ENCODE measurements around the gene GRAMD2B. TPM values are rescaled to one million over a fixed set of nuclear protein-coding genes. Genes with fewer than 3 reads are reported as not detected.
"Not testable (repeated sequence)": the region's sequence is repeated elsewhere in the genome, so short reads cannot be mapped to it uniquely, and the experiment has no call there.

GRAMD2B gene
- total and polyA plus RNA-seq, 2 experiments from 2014 or later: 18.9 to 32.5 TPM

DNA sequence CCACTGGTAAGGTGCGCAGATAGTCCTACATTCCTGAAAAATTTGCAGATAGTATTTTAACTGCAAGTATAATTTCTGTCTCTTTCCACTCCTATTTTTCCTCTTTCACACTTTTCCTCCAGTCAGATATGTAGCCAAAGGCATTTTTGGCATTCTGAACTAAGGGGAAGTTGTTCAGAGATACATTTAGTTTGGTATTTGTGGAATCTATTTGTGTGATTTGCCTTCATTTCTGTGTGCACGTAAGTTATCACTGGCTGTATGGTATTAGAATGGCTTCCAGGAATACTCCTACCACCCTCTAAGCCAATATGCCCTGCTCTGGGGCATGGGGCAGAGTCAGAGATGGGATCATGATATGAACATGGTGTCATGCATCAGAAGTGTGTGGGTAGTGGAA lies 45.8 kb upstream of the GRAMD2B start:
- no peak overlapping the region for H3K4me3 ChIP-seq
- H3K36me3 ChIP-seq (replicated peaks; ENCODE audit: insufficient read depth, low read depth): no peaks in the 10 kb centered on the region
- no peak overlapping the region for H2AFZ ChIP-seq
- whole genome bisulfite sequencing (ENCODE audit: low lambda C conversion rate, missing lambda C conversion rate): 68% methylated on average over 2 of the region's 2 CpGs
- no peaks in the 10 kb centered on the region for H3K4me1 ChIP-seq (ENCODE audit: insufficient read depth)
- no peaks in the 10 kb centered on the region for H3K9me2 ChIP-seq (replicated peaks; ENCODE audit: insufficient read depth)
- H4K20me1 ChIP-seq (ENCODE audit: insufficient read depth, poor library complexity, severe bottlenecking): no peaks in the 10 kb centered on the region
- H3K27me3 ChIP-seq: no peaks in the 10 kb centered on the region
- DNase-seq (ENCODE audit: low spot score): no peak
- TF ChIP-seq EZH2phosphoT487 (IDR thresholded peaks at IDR 0.05; ENCODE audit: low read depth, severe bottlenecking, unreplicated experiment) (no peak), EZH2 (IDR thresholded peaks at IDR 0.05; ENCODE audit: borderline replicate concordance) (no peak)
- TF ChIP-seq, protein P1, sequence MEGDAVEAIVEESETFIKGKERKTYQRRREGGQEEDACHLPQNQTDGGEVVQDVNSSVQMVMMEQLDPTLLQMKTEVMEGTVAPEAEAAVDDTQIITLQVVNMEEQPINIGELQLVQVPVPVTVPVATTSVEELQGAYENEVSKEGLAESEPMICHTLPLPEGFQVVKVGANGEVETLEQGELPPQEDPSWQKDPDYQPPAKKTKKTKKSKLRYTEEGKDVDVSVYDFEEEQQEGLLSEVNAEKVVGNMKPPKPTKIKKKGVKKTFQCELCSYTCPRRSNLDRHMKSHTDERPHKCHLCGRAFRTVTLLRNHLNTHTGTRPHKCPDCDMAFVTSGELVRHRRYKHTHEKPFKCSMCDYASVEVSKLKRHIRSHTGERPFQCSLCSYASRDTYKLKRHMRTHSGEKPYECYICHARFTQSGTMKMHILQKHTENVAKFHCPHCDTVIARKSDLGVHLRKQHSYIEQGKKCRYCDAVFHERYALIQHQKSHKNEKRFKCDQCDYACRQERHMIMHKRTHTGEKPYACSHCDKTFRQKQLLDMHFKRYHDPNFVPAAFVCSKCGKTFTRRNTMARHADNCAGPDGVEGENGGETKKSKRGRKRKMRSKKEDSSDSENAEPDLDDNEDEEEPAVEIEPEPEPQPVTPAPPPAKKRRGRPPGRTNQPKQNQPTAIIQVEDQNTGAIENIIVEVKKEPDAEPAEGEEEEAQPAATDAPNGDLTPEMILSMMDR (IDR thresholded peaks at IDR 0.05; ENCODE audit: poor library complexity): no peak
- H3K79me2 ChIP-seq: peaks cover 51% of the 10 kb centered on the region
- H3K27ac ChIP-seq: no peak overlapping the region
- H3K9me3 ChIP-seq (ENCODE audit: low read depth): no peaks in the 10 kb centered on the region
- no peak overlapping the region for H3K4me2 ChIP-seq

DNA sequence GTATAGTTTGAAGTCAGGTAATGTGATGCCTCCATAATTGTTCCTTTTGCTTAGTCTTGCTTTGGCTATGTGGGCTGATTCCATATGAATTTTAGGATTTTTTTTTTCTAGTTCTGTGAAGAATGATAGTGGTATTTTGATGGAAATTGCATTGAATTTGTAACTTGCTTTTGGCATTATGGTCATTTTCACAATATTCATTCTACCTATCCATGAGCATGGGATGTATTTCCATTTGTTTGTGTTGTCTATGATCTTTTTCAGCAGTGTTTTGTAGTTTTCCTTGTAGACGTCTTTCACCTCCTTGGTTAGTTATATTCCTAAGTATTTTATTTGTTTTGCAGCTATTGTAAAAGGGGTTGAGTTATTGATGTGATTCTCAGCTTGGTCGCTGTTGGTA lies 42.9 kb upstream of the GRAMD2B start:
- not testable (repeated sequence) for DNase-seq (ENCODE audit: low spot score); H3K4me1 ChIP-seq (ENCODE audit: insufficient read depth); H2AFZ ChIP-seq

DNA sequence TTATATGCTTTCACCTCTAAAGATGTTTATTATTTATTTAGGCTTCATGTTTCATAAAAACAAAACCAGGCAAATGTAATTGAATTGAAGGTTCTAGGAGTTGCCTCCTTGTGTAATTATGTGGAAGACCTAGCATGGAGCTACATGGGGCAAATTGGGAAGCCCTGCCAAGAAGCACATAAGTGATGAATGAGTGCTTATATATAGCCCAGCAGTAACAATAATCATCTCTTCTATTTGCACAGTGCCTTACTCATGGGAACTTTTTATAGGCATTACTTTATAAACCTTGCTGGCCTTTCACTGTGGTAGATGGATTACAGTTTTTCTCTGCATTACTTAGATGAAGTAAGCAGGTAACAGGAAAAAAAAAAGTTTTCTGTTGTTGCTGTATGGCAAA lies 40.0 kb upstream of the GRAMD2B start:
- no peak for DNase-seq (ENCODE audit: low spot score)
- H3K4me2 ChIP-seq: no peak overlapping the region
- H3K9me2 ChIP-seq (replicated peaks; ENCODE audit: insufficient read depth): no peaks in the 10 kb centered on the region
- H4K20me1 ChIP-seq (ENCODE audit: insufficient read depth, poor library complexity, severe bottlenecking): no peaks in the 10 kb centered on the region
- H3K4me3 ChIP-seq: no peak overlapping the region
- peaks cover 28% of the 10 kb centered on the region for H3K79me2 ChIP-seq
- TF ChIP-seq EZH2 (IDR thresholded peaks at IDR 0.05; ENCODE audit: borderline replicate concordance) (no peak), EZH2phosphoT487 (IDR thresholded peaks at IDR 0.05; ENCODE audit: low read depth, severe bottlenecking, unreplicated experiment) (no peak)
- TF ChIP-seq, protein P1 (IDR thresholded peaks at IDR 0.05; ENCODE audit: poor library complexity): no peak
- H3K27me3 ChIP-seq: no peaks in the 10 kb centered on the region
- H3K36me3 ChIP-seq (replicated peaks; ENCODE audit: insufficient read depth, low read depth): no peaks in the 10 kb centered on the region
- peak overlapping the region; percentile 7 for H3K27ac ChIP-seq
- no peaks in the 10 kb centered on the region for H3K9me3 ChIP-seq (ENCODE audit: low read depth)
- H2AFZ ChIP-seq: no peak overlapping the region
- no peaks in the 10 kb centered on the region for H3K4me1 ChIP-seq (ENCODE audit: insufficient read depth)

More for the DNA sequence above, 42.9 kb upstream of the GRAMD2B start:
- WGBS (ENCODE audit: low lambda C conversion rate, missing lambda C conversion rate): 97% methylated on average over 2 of the region's 2 CpGs
- H3K27me3 ChIP-seq; H3K27ac ChIP-seq; H3K4me2 ChIP-seq; H3K4me3 ChIP-seq; H3K9me3 ChIP-seq (ENCODE audit: low read depth); H3K9me2 ChIP-seq (replicated peaks; ENCODE audit: insufficient read depth); H4K20me1 ChIP-seq (ENCODE audit: insufficient read depth, poor library complexity, severe bottlenecking); H3K36me3 ChIP-seq (replicated peaks; ENCODE audit: insufficient read depth, low read depth): not testable (repeated sequence)
- H3K79me2 ChIP-seq: peaks cover 35% of the 10 kb centered on the region

DNA sequence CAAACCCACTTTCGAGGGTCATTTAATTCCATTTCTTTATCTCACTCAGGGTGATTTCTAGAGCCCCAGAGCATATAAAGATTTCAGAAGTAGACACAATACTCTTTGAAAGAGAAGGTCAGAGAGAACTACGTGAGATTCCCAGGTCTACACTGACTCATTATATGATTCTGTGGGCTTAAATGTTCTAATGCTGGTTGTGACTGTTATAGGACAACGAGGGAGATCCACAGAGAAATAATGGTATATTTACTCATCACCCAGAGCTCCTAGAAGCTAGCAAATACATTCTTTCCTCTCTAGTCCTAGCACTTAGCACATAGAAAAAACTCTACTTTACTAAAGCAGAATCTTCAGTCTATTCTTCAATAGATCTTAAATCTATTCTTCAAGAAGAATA lies 39.4 kb upstream of the GRAMD2B start:
- no peak for DNase-seq (ENCODE audit: low spot score)
- H3K9me3 ChIP-seq (ENCODE audit: low read depth): no peaks in the 10 kb centered on the region
- peaks cover 25% of the 10 kb centered on the region for H3K79me2 ChIP-seq
- H3K36me3 ChIP-seq (replicated peaks; ENCODE audit: insufficient read depth, low read depth): no peaks in the 10 kb centered on the region
- no peaks in the 10 kb centered on the region for H3K4me1 ChIP-seq (ENCODE audit: insufficient read depth)
- no peak overlapping the region for H3K4me2 ChIP-seq
- H4K20me1 ChIP-seq (ENCODE audit: insufficient read depth, poor library complexity, severe bottlenecking): no peaks in the 10 kb centered on the region
- no peak overlapping the region for H3K4me3 ChIP-seq
- WGBS (ENCODE audit: low lambda C conversion rate, missing lambda C conversion rate): 79% methylated on average over 3 of the region's 3 CpGs
- H2AFZ ChIP-seq: no peak overlapping the region
- no peaks in the 10 kb centered on the region for H3K27me3 ChIP-seq
- peak overlapping the region; percentile 7 for H3K27ac ChIP-seq
- no peaks in the 10 kb centered on the region for H3K9me2 ChIP-seq (replicated peaks; ENCODE audit: insufficient read depth)
- TF ChIP-seq, protein P1 (IDR thresholded peaks at IDR 0.05; ENCODE audit: poor library complexity): no peak
- TF ChIP-seq EZH2 (IDR thresholded peaks at IDR 0.05; ENCODE audit: borderline replicate concordance): no peak
- no peak for TF ChIP-seq EZH2phosphoT487 (IDR thresholded peaks at IDR 0.05; ENCODE audit: low read depth, severe bottlenecking, unreplicated experiment)
